SHP77 treated with DMSO at 0.1 percent for 48 hours (cell line): ENCODE measurements around the gene UTF1.
"Not testable (repeated sequence)": the region's sequence is repeated elsewhere in the genome, so short reads cannot be mapped to it uniquely, and the experiment has no call there.

Experiments
- DNase-seq: peaks from one replicate; lab custom pipeline; 2025; lab: John Stamatoyannopoulos, UW

The UTF1 gene

GRCh38 chr10:133227256-133227655 is 2.8 kb upstream of the UTF1 start:
- DNase-seq, result no peak

- DNase-seq, result no peak
These were observed 563 bp upstream of the UTF1 start for GRCh38 chr10:133229265-133230043.

GRCh38 chr10:133230387-133231195 is 574 bp downstream of the UTF1 start:
- no peak for DNase-seq

GRCh38 chr10:133231244-133231945 is 1.4 kb downstream of the UTF1 start:
- DNase-seq, result no peak

- no peak for DNase-seq
These were observed 2.0 kb downstream of the UTF1 start for GRCh38 chr10:133231946-133232574.

GRCh38 chr10:133234796-133235195 is 4.8 kb downstream of the UTF1 start:
- not testable (repeated sequence) for DNase-seq

- no peak for DNase-seq
These were observed 5.3 kb downstream of the UTF1 start for GRCh38 chr10:133235265-133235855.

- DNase-seq, result no peak
These were observed 5.9 kb downstream of the UTF1 start for GRCh38 chr10:133235932-133236331.

GRCh38 chr10:133236401-133237240 is 6.6 kb downstream of the UTF1 start:
- DNase-seq, result no peak

- DNase-seq, result no peak
These were observed 7.2 kb downstream of the UTF1 start for GRCh38 chr10:133237241-133237587.

- no peak for DNase-seq
These were observed 7.8 kb downstream of the UTF1 start, which contains the start of gene VENTX for GRCh38 chr10:133237588-133238465. VENTX (plus strand) TSS chr10:133237855; CDS start chr10:133237915, 60 bp downstream.

- DNase-seq, result no peak
These were observed 8.4 kb downstream of the UTF1 start for GRCh38 chr10:133238466-133238804.

GRCh38 chr10:133239990-133240389 is 10.0 kb downstream of the UTF1 start:
- no peak for DNase-seq

- DNase-seq, result no peak
These were observed 11.6 kb downstream of the UTF1 start for GRCh38 chr10:133241501-133242205.

GRCh38 chr10:133242611-133243356 is 12.8 kb downstream of the UTF1 start:
- DNase-seq, result no peak

GRCh38 chr10:133243593-133243992 is 13.6 kb downstream of the UTF1 start:
- no peak for DNase-seq

- no peak for DNase-seq
These were observed 15.6 kb downstream of the UTF1 start for GRCh38 chr10:133245439-133246235.

- no peak for DNase-seq
These were observed 16.2 kb downstream of the UTF1 start for GRCh38 chr10:133246236-133246626.
